Raji (cell line): Measurements from ENCODE around the gene TBL1X.

Experiments used
- POLR2A ChIP-seq: IDR thresholded peaks from 2 replicates; pipeline ENCODE4 v1.6.1; 2011; ENCODE audit warnings: low read depth, low read length, control low read depth; ENCODE audit not compliant: insufficient read depth

The TBL1X gene

GRCh38 chrX:9576059-9576458 is 111.2 kb downstream of the TBL1X start:
- TF ChIP-seq POLR2A, result no peak

DNA sequence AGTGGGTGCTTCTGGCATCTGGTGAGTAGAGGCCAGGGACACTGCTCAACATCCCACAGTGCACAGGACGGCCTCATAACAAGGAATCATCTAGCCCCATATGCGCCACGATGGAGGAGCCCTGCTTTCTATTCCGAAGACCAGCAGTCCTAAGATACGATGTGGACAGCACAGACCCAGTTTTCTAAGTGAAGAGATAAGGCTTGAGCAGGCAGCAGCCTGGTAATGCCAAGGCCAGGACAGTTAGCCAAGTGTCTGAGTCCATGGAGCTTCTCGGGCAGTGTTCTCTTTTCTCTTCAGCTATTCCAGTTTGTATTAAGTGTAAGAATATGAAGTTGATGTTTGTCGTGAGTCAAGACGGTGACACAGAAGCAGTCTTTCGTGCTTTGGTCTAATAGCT is 112.7 kb downstream of the TBL1X start:
- no peak for TF ChIP-seq POLR2A

- no peak for TF ChIP-seq POLR2A
These were observed 113.4 kb downstream of the TBL1X start for GRCh38 chrX:9578083-9578779.

GRCh38 chrX:9581771-9582385 is 117.0 kb downstream of the TBL1X start:
- TF ChIP-seq POLR2A, result no peak

- no peak for TF ChIP-seq POLR2A
These were observed 118.1 kb downstream of the TBL1X start for GRCh38 chrX:9582956-9583355.

GRCh38 chrX:9586992-9587392 is 122.1 kb downstream of the TBL1X start:
- TF ChIP-seq POLR2A, result no peak

- TF ChIP-seq POLR2A, result no peak
These were observed 122.8 kb downstream of the TBL1X start for GRCh38 chrX:9587642-9588041.

- TF ChIP-seq POLR2A, result no peak
These were observed 126.6 kb downstream of the TBL1X start for GRCh38 chrX:9591496-9591895.

DNA sequence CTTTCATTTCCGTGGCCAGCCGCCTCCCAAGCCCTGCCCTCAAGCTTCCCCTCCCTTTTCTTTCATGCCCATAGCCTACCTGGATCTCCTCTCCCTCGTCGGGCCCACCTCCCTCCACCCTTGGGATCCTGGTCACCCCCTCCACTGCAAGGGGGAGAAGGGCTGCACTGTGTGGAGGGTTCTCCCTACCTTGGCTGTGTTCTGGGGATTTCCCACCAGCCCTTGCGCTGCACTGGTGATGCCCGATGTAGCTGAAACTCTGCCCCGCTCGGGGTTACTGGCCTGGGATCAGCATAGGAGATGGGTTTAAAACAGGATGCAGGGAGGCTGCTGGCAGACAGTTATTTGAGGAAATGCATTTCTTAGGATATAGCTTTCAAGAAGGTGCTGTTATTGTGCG is 128.9 kb downstream of the TBL1X start:
- no peak for TF ChIP-seq POLR2A

GRCh38 chrX:9595174-9595573 is 130.3 kb downstream of the TBL1X start:
- TF ChIP-seq POLR2A, result no peak

DNA sequence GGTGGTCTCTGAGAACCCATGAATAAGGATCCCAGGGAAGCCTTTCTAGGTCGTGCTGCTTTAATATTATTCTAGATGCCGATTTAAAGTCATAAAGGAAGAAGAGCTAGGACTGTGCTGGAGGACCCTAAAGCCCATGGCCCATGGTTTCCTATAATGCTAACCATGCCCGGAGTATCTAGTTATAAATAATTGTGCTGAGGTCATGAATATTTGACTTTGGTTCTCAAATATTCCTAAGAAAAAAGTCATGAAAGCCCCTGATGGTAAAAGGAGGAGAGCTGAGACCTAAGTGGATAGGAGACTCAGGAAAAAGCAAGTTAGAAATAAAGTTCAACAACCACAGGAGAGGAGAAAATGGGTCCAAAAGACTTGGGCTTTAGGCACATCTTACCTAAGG is 132.0 kb downstream of the TBL1X start:
- TF ChIP-seq POLR2A, result no peak

DNA sequence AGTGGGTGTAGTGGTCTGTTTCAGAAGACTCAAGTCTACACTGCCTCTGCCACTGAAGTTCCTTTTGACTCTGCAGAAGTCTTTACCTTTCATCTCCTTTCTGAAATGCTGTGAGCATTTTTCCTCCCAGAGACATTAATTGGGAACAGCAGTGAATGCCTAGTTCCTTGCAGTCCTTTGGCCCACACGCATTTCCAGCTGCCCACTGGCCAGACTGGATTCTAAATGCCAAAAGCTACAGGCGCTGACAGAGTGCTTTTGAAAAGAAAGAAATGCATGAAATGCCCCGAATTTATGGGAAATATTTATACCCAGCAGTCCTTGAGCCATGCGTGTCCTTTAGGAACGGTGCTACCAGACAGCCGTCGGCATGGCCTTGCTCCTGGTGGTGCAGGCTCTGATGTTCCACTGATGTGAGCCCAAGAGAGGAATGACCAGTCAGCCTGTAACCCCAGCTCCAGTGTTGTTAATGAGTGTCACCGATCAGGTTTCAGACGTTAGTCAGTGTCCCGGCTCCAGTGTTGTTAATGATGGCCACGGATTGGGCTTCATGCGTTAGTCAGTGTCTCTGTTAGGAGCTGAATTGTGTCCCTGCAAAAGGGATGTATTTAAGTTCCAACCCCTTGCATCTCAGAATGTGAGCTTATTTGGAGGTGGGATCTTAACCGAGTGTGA is 132.6 kb downstream of the TBL1X start:
- TF ChIP-seq POLR2A, result no peak

DNA sequence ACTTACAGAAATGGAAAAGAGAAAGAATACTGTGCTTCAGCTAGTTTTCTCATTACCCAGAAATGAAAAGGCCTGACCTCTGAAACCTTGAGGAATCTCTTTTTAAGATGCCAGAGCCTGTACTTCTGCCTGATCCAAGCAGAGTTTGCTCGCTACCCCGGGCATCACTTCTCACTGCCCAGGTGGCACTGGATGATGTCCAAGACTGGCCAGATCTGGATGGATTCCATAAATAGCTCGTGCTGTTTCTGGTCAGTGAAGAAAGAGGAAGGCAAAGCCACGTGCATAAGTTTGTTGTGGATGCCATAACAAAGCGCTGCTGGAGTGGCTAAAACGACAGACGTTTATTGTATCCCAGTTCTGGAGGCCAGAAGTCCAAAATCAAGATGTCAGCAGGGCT is 133.5 kb downstream of the TBL1X start:
- no peak for TF ChIP-seq POLR2A

DNA sequence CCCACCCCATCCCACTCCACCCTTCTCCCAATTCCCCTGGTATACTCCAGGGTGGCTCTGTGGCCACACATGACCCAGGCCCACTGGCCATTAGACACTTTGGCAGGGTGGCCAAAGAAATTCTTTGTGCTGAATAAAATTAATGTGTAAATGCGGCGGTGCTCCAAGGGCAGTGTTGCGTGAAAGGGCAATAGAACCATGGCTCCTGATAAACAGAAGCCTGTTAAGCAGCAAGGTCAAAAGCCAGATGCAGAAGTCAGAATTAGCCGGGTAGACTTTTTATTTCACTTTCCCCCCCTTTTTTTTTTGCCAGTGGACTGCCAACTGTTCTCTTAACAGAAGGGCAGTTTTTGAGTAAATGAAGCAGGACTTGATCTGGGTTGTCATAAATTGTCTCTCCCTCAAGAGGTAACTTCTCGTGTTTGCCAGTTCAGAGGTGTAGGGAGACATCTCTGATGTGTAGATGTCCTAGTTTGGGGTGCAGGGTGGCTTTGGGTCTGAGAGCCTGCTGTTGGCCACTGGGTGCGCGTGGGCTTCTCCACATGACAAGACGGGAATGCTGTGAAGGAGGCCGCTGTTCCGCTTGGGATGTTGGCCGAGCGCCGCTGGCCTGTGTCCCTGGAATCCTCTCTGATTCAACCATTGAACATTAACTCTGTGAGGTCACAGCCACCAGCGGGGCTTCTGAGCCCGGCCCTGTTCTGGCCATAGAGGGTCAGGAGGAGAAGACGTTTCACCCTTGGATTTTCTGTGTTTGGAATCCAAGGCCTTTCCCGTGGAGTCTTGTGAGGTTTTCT is 139.5 kb downstream of the TBL1X start:
- no peak for TF ChIP-seq POLR2A

DNA sequence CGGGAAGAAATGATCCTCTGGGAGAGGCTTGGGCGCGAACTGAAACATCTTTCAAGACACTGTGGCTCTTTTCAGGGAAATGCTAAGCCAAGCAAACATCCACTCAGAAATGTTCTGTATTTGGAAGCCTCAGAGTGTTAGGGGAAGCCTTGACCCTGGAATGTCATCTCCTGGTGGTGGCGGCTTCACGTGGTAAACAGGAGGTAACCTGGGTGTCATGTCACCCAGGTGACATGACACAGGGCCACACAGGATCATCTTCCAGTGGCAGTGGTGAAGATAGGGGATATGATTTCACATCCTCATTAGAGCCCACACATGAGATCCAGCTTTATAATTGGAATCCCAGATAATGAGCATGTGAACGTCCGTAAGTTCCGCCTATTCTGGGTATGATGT is 140.0 kb downstream of the TBL1X start:
- no peak for TF ChIP-seq POLR2A
